Endometrium (tissue), 2 donors: ENCODE results near the gene SAG.
"Not testable (repeated sequence)": the region's sequence is repeated elsewhere in the genome, so short reads cannot be mapped to it uniquely, and the experiment has no call there.

ENCODE experiments used
- FAIRE-seq: peaks from 2 replicates; lab custom pipeline; 2012; peaks lifted over from hg19 to GRCh38; lab: Jason Lieb, UNC
- donor health status: control.
- donor health status: control.

SAG gene

DNA sequence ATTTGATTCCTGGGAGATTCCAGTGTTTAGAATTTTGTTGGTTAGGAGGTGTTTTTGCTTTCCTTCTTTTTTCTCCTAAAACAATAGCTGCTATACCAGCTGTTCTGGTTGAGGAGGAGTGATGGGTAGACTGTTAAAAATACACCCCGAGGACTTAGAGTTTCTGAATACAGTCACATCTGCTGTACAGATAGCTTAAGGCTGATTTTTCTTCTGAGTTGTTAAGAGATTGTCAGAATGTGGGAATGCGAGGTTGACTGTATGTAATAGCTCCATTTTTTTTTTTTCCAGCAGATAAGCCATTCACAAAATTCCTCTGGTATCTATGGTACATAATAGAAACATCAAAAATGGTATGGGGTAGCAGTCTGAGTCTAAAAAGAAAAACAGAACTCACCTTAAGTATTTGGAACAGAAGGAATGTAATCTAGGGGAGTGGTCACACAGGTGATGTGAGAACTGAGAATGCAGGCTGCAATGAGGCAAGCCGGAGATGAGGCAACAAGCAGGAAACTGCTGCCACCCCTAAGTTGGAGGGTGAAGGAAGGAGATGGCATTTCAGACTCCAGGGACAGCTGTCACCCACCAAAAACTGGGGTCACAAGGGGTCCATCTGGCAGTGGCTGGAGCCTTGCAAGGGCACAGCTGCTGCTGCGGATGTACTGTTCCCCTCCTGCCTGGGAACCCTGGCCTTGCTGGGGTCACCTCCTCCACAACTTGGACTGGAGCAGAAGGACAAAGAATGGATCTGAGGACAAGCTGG is 49.1 kb downstream of the SAG start:
- no peak for FAIRE-seq

DNA sequence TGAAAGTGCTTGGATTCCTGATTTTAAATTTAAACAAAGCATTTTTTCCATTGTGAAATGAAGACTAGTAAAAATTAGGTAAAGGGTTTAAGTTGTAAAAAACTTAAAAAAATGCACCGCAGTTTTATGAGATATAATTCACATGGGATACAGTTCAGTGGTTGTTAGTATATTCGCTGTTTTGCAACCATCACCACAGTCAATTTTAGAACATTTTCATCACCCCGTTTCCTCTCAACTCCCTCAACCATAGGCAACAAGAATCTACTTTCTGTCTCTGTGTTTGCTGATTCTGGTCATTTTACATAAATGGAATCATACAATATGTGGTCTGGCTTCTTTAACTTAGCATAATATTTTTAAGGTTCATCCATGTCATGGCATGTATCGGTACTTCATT is 50.7 kb downstream of the SAG start:
- no peak for FAIRE-seq

DNA sequence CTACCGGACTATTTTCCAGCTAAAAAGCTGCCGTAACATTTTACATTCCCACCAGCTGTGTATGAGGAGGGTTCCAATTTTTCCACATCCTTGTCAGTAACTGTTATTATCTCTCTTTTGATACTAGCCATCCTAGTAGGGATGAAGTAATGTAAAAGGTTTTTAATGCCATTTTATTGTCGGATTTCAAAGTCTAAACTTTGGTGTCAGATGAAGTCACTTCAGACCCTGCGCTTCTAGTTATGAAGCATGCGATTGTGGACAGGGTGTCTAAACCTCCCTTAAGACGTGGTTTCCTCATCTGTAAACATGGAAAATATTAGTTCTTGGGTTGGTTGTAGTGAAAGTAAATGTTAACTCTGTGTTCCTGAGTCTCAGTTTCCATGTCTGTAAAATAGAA is 51.3 kb downstream of the SAG start:
- no peak for FAIRE-seq

DNA sequence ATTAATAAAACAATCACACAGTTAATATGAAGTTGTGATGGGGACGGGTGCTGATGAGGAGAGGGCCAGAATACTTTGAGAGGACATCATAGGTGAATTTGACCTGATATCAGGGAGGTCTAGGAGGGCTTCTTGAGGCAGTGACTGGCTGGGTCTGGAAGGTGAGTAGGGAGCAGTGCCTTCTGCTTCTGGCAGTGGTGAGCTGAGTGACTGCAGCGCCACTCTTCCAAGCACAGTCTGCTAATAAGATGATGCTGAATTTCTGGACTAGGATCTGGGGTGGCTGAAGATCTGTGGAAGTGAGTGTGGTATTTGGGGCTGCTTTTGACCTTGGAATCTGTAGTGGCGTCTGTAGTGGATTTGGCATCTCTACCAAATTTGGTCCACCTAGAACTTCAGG is 52.2 kb downstream of the SAG start:
- FAIRE-seq, result no peak

DNA sequence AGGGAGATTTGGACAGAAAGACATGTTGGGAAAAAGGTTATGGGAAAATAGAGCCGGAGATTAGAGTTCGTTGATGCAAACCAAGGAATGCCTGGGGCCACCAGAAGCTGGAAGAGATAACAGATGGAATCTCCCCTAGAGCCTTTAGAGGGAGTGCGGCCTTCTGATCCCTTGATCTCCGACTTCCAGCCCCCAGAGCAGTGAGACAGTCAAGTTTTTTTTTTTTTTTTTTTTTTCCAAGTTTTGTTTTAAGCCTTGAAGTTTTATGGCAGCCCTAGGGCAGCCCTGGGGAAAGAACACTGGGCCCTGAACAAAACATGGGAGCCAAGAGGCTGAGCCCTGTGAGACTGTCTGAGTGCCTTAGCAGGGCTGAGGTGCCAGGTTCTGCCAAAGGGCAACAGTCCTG is 53.2 kb downstream of the SAG start:
- no peak for FAIRE-seq

DNA sequence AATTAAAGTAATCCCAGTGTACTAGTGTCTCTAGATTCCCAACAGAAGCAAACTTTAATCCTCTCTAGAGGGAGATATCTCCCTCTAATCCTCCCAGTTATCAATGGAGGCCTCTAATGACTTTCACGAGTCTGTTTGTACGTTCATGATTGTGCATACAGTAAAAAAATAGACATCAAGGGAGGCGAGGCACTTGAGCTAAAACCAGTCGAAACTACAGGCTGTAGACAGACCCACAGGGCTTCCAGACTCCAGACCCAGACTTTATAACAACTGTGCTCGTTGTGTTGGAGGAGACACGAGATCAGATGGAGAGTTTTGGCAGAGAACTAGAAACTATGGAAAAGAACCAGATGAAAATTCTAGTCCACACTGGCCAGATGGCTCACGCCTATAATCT is 53.7 kb downstream of the SAG start:
- FAIRE-seq, result no peak

DNA sequence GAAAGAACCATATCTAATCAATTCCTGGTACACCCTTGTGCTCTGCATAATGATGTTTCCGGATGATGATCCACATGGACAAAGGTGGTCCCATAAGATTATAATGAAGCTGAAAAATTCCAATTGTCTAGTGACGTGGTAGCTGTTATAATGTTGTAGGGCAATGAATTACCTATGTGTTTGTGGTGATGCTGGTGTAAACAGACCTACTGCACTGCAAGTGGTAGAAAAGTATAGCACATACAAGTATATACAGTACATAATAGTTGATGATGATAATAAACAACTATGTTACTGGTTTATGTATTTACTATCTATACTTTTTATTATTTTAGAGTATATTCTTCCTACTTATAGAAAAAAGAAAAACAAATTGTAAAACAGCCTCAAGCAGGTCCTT is 55.1 kb downstream of the SAG start:
- no peak for FAIRE-seq

DNA sequence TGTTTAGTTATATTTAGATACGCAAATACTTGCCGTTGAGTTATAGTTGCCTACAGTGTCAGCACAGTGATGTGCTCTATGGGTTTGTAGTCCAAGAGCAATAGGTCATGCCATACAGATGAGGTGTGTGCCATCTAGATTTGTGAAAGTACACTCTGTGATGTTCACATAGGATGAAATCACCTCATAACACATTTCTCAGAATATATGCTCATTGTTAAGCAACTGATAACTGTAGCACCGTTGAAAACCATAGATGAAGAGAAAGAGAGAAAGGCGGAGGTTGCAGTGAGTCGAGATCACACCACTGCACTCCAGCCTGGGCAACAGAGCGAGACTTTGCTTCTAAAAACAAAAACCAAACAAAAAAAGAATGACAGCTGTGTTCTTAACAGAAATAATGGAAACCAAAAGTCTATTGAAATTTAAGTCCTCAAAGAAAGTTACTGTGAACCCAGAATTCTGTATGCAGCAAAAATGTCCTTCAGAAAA is 56.2 kb downstream of the SAG start:
- no peak for FAIRE-seq

DNA sequence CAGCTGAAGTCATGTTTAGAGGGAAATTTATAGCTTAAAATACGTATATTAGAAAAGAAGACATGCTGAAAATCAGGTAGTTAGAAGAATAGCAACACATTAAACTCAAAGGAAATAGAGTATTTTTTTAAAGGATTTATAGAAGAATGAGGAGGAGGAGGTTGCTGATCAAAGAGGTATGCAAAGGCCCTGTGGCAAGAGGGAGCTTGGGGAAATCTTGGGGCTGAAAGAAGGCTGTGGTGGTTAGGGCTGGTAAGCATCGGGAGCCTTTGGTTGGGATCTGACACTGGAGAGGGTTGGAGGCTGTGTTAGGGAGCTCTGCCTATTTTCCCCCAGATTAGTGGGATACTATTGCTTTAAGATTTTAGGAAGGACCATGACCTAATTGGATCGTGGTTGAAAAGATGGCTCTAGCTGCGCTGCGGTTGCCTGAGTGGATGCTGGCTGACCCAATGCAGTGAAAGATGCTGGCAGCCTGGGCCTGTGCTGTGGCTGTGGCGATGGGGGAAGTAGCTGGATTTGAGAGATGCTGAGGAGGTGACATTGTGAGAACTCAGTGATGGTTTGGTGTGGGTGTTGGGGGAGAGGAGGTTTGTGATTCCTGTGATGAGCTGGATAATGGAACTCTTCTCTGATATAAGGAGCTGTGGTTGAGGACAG is 58.4 kb downstream of the SAG start:
- FAIRE-seq, result no peak

GRCh38 chr2:233367586-233367985 is 60.0 kb downstream of the SAG start:
- no peak for FAIRE-seq

DNA sequence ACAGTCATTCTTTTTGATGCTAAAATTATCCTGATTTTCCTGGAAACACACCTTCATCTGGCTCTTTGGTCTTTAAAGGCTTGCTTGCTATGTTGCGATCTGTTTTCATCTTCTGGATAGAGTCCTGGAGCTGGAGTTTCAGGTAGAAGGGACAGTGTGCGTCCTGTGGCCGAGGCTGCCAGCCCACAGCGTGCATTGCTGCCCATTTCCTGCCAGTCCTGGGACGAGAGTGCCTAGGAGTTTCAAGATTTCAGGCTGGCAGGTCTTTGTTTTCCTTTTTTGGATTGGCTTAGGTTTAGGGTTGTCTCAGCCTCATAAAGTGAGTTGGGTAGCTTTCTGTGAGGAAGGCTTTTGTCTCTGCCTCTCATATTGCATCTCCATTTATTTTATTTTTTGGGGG is 61.1 kb downstream of the SAG start:
- FAIRE-seq, result no peak

DNA sequence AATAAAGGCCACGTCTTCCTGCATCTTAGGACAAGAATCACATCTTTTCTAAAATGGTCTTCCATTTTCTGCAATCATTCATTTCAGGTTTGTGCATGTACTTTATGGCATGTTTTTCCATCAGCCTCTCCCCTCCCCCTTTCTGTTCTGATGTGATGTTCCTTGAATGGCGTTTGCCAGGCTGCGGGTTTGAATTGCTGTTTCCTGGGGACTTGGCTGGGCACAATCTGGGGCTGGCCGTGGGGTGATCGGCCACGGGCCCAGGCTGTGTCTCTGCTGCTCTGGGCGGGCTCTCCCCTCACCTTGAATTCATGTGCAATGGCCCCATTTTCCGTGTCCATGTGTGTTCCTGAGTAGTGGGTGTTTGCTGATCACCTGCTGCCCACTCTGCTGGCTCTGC is 61.8 kb downstream of the SAG start:
- no peak for FAIRE-seq

- FAIRE-seq, result no peak
Observed at GRCh38 chr2:233369897-233370685, 62.5 kb downstream of the SAG start.

- no peak for FAIRE-seq
Observed at GRCh38 chr2:233371641-233372040, 64.0 kb downstream of the SAG start.

GRCh38 chr2:233372855-233373254 is 65.2 kb downstream of the SAG start:
- no peak for FAIRE-seq

DNA sequence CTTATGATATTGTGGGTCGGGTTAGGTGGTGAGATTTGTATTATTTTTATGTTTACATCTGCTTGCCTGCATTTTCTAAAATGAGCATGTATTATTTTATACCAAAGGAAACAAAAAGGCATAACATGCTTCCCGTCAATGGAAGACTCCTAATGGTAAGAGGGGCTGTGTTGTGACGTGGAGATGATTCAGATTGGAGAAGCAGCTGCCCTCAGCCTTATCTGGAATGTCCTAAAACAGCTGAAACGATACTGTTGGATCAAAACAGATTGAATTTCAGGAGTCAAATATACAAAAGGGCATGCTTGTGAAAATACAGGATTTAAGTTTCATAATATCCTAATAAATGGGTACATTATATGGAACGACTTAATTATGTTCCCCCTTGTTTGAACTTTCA is 65.7 kb downstream of the SAG start:
- FAIRE-seq, result no peak

GRCh38 chr2:233374776-233375175 is 67.2 kb downstream of the SAG start:
- FAIRE-seq, result not testable (repeated sequence)

DNA sequence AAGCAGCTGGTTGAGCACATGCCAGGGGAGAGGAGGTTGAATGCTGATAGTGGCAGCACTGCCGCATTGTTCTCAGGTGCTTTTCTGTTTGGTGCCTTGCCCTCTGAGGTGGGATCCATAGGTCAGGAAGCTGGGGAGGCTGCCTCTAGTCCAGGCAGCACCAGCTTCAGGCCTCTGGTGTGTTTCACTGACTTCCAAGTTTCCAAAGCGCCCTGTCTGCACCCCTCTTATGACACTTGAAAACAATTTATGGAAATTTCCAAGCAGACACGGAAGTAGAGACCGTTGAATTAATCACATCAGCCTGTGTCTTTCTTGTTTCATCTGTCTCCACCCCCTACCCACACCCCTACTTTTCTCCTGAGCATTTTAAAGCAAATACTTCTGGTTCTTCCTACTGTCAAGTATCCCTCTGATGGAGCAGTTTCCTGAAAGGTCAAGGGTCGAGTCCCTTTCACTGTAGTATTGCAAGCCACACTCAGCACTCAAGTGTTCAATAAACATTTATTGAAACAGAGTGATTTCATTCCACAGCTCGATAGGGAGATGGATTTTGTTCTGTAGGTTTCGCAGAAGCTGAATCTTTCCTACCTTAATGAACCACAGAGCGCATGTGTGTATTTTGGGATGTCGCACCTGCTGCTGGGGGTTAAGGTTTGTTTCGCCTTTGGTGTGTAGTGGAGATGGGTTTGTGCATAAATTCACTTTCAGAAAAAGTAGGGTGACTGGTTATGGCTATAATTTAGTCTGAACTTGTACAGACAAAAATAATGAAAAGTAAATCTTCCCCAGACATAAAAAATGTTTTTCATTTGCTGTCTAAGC is 68.1 kb downstream of the SAG start:
- no peak for FAIRE-seq

GRCh38 chr2:233379034-233379433 is 71.4 kb downstream of the SAG start:
- FAIRE-seq, result no peak

- no peak for FAIRE-seq
Observed at GRCh38 chr2:233379441-233379840, 71.8 kb downstream of the SAG start.

DNA sequence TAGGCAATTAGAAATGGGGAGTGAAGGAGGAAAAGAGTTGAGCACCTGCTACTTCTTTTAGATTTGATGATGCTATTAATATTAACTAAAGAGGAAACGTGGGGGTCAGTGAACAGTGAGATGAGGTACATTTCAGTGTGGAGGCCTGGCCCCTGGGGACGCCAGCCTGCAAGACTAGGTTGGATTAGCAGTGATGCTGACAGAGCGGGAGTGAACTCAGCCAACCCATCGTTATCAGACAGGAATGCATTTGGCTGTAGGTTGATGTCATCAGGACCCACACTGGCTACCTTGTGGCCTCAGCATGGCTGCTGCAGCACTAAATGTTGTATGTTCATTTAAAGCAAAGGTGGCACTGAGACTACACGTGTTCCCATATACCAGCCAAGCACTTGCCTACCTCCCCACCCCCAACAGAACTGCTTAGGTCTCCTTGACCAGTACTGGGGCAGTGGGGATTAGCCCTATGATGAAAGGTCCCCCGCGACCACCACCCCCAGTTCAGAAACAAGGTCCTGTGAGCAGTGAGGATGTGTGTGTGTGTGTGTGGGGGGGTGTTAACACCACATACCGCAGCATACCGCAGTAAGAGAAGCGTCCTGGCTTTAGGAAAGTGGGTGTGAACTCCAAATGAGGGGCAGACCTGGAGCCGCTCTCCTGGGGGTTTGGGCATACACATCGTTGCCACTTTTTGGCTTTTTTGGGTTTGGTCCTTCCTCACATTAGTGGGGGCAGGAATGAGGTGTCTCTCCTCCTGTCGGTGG is 72.7 kb downstream of the SAG start:
- FAIRE-seq, result no peak
